Activated T-cell treated with anti-CD3 and anti-CD28 coated beads, Interleukin-2, amount 50 U/mL, for 4 hours (primary cell): Measurements from ENCODE around the gene RXRA. TPM values are rescaled to one million over a fixed set of nuclear protein-coding genes. Genes with fewer than 3 reads are reported as not detected.

Source experiments
- ATAC-seq, 2 donors: fragments of 200-7000 bp; cut with Tn5 transposase; one replicate each; pipeline ENCODE4 v1.10.0; 2021
- DNase-seq: peaks from one replicate; pipeline ENCODE4 v3.0.0-alpha.2; 2020
- H3K27me3 Mint-ChIP-seq: one replicate; pipeline ENCODE4 v1.8.0; 2021; ENCODE audit warnings: low read depth, mixed read lengths
- H3K36me3 Mint-ChIP-seq: one replicate; pipeline ENCODE4 v1.8.0; 2022; ENCODE audit warnings: mixed read lengths; ENCODE audit not compliant: insufficient read depth
- H3K4me1 Mint-ChIP-seq: one replicate; pipeline ENCODE4 v1.8.0; 2021; ENCODE audit warnings: low read depth, mixed read lengths
- H3K4me3 Mint-ChIP-seq: one replicate; pipeline ENCODE4 v1.8.0; 2021; ENCODE audit warnings: mild to moderate bottlenecking, moderate library complexity, mixed read lengths
- H3K9me3 Mint-ChIP-seq: one replicate; pipeline ENCODE4 v1.8.0; 2021; ENCODE audit warnings: mixed read lengths
- total RNA-seq, 3 donors: library from RNA; stranded (reverse); gene quantifications; one replicate each; pipeline ENCODE4 v1.2.1, GENCODE V29; 2021

The RXRA gene
- total RNA-seq, 3 donors from 2014 or later, result 4.7 to 7.6 (median 4.7) TPM

DNA sequence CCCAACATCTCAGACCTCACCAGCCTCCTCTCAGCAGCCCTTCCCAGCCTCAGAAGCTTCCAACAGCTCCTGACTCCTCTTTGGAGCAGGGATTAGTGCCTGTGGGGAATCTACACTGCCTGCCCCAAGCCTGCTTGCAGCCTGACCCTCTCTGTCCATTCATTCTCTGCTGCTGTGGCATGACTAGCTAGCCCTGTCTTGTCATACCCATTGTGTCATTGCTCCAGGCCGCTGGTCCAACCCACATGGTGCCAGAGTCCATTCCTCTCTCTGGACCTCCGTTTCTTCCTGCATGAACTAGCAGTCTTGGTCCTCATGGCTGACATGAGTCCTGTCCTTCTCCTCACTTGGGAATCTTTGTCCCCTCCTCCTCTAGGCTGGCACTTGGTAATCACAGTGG, 12.8 kb upstream of the RXRA start:
- Mint-ChIP-seq H3K4me1 (no peaks in the 10 kb centered on the region), H3K4me3 (no peak overlapping the region), H3K27me3 (peaks cover 3% of the 10 kb centered on the region), H3K36me3 (no peaks in the 10 kb centered on the region), H3K9me3 (peaks cover 5% of the 10 kb centered on the region)
- DNase-seq (no peak), ATAC-seq (no peak)

- Mint-ChIP-seq H3K27me3 (peaks cover 3% of the 10 kb centered on the region), H3K4me1 (no peaks in the 10 kb centered on the region), H3K36me3 (no peaks in the 10 kb centered on the region), H3K9me3 (peaks cover 5% of the 10 kb centered on the region), H3K4me3 (no peak overlapping the region)
- DNase-seq, result no peak
- ATAC-seq, result no peak
These were observed 12.0 kb upstream of the RXRA start for GRCh38 chr9:134314039-134314949.

GRCh38 chr9:134314950-134315715, 11.1 kb upstream of the RXRA start:
- Mint-ChIP-seq H3K4me3 (no peak overlapping the region), H3K36me3 (no peaks in the 10 kb centered on the region), H3K4me1 (no peaks in the 10 kb centered on the region), H3K27me3 (peaks cover 3% of the 10 kb centered on the region), H3K9me3 (peaks cover 5% of the 10 kb centered on the region)
- no peak for DNase-seq
- ATAC-seq, result no peak

DNA sequence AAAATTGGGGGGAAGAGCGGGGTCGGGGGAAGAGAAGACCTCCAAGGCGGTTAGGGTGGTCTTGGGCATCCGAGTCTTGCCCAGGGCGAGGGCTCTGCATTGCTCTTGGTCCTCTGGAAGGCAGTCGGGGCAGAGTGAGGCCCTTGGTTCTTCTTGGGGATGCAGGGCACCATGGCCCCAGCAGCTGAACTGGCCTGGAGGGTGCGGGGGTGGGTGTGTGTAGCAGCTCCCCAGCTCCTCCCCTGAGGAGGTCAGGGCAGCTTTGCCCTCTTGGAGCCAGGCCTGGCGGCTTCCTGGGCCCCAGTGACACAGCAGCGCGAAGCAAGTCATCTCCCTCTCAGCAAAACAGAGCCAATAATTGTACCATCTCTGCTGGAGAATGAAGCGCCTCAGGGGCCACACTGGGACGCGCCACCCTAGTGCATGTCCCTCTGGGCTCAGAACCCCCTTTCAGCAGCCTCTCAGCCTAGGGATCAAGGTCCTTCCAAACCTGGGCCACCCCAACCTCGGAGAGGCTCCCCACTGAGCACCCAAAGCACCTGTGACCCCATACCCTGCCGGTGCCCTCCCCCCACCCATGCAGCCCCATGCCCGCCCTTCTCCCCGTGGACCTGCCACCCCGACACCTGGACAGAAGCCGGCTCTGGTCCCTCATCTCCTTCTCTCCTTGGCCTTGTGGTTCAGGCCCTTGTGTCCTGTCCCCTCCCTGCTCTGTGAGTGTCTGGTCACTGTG, 10.4 kb upstream of the RXRA start:
- H3K4me1 Mint-ChIP-seq, result no peaks in the 10 kb centered on the region
- ATAC-seq (no peak), DNase-seq (no peak)
- peaks cover 3% of the 10 kb centered on the region for H3K27me3 Mint-ChIP-seq
- peaks cover 5% of the 10 kb centered on the region for H3K9me3 Mint-ChIP-seq
- no peaks in the 10 kb centered on the region for H3K36me3 Mint-ChIP-seq
- H3K4me3 Mint-ChIP-seq, result no peak overlapping the region

DNA sequence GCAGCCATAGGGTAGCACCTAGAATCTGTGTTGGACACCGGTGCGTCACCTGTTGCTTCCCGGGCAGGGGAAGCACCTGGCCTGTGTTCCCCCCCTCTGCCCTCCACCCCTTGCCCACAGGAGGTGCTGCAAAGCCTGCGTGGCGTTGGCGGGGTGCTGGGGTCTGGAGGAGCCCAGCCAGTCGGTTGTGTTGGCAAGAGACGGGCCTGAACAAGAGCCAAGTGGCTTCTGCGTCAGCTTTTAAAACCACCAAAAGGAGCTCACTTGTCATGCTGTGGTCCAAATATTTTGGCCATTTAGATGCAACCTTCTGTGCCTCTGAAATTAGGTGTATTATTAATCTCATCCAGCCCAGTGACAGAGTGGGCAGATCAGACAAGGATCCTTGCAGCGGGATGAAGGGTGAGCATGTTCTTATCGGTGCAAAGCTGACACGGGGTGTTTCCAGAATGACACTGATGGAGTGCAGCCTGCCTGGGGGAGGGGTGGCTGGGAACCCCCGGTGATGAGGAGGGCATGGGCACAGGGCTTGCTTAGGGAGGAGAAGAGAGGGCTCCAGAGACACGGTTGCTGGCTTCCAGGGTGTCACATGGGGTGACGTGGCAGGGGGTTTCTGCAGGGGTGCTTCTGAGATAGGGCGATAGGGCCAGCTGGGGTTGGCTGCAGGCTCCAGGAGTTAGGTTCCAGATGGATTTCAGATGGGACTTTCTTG, 9.7 kb upstream of the RXRA start:
- H3K4me1 Mint-ChIP-seq, result no peaks in the 10 kb centered on the region
- H3K4me3 Mint-ChIP-seq, result no peak overlapping the region
- H3K9me3 Mint-ChIP-seq, result peaks cover 5% of the 10 kb centered on the region
- peaks cover 3% of the 10 kb centered on the region for H3K27me3 Mint-ChIP-seq
- H3K36me3 Mint-ChIP-seq, result no peaks in the 10 kb centered on the region
- ATAC-seq (peak in 1 of 2 donors; percentile 5), DNase-seq (no peak)

GRCh38 chr9:134317400-134317789, 8.9 kb upstream of the RXRA start:
- Mint-ChIP-seq H3K27me3 (peaks cover 3% of the 10 kb centered on the region), H3K9me3 (peaks cover 5% of the 10 kb centered on the region), H3K4me3 (no peak overlapping the region), H3K4me1 (no peaks in the 10 kb centered on the region), H3K36me3 (no peaks in the 10 kb centered on the region)
- ATAC-seq (no peak), DNase-seq (no peak)

GRCh38 chr9:134317790-134318414, 8.4 kb upstream of the RXRA start:
- Mint-ChIP-seq H3K4me1 (no peaks in the 10 kb centered on the region), H3K27me3 (peaks cover 3% of the 10 kb centered on the region), H3K9me3 (peaks cover 5% of the 10 kb centered on the region), H3K36me3 (no peaks in the 10 kb centered on the region), H3K4me3 (no peak overlapping the region)
- ATAC-seq, result no peak
- no peak for DNase-seq

- H3K27me3 Mint-ChIP-seq, result peaks cover 3% of the 10 kb centered on the region
- DNase-seq, result no peak
- H3K4me3 Mint-ChIP-seq, result no peak overlapping the region
- no peaks in the 10 kb centered on the region for H3K4me1 Mint-ChIP-seq
- H3K36me3 Mint-ChIP-seq, result no peaks in the 10 kb centered on the region
- peaks cover 3% of the 10 kb centered on the region for H3K9me3 Mint-ChIP-seq
- ATAC-seq, result no peak
These were observed 7.8 kb upstream of the RXRA start for GRCh38 chr9:134318481-134318891.

DNA sequence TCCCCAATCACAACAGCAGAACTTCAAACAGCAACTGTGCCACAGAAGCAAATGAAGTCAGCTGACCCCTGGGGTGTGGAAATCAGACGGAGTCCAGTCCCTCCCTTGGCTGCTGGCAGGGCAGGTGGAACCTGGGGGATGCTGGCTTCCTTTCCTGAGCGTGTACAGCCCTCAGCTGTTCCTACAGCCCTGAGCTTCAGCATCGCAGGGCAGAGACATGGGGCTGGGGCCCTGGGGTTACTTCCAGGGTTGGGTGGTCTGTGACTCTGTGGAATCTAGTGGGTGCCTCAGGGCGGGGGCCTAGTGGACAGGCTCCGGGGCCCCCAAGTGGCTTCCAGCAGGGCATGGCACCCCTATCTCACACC, 7.3 kb upstream of the RXRA start:
- H3K4me1 Mint-ChIP-seq, result no peaks in the 10 kb centered on the region

DNA sequence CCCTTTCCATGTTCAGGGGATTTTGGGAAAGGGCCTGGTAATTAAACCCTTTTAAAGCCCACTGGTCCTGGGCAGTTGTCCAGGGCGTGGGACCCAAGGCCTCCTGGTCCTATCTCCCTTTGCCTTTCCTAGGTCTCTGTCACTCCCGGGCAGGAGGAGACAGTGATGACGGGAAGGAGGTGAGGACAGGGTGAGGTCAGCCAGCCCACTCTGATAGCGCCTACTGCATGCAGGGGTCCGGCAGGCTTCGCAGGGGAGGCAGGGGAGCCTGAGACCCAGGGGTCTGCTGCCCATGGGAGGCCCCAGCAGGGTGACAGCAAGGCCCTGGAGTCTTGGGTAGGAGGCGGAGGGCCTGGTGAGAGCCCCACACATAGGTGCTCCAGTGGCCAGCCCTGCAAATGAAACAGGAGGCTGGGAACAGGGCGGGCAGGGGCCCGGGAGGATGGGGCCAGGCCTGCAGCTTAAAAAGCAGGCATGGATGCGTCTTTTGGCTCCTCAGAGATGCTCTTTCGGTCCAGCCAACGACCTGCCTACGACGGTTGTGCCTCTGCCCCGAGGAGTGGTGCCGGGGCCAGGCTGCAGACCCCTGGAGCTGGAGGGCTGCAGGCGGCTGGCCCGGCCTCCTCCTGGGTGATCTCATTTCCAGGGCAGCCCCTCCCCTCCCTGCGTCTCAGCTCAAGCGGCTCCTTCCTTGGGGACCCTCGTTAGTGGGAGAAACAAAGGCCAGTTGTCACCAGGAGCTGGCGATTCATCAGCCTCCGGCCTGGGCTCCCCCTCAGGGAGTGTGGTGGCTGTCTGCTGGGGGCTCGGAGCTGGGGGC, 6.7 kb upstream of the RXRA start:
- H3K4me1 Mint-ChIP-seq, result peaks cover 6% of the 10 kb centered on the region
- H3K36me3 Mint-ChIP-seq, result no peaks in the 10 kb centered on the region
- DNase-seq, result no peak
- ATAC-seq, result no peak
- H3K4me3 Mint-ChIP-seq, result no peak overlapping the region
- H3K9me3 Mint-ChIP-seq, result no peaks in the 10 kb centered on the region
- H3K27me3 Mint-ChIP-seq, result peaks cover 3% of the 10 kb centered on the region

More for the DNA sequence above, 7.3 kb upstream of the RXRA start:
- no peaks in the 10 kb centered on the region for H3K36me3 Mint-ChIP-seq
- ATAC-seq (no peak), DNase-seq (no peak)
- peaks cover 3% of the 10 kb centered on the region for H3K27me3 Mint-ChIP-seq
- no peak overlapping the region for H3K4me3 Mint-ChIP-seq
- no peaks in the 10 kb centered on the region for H3K9me3 Mint-ChIP-seq

DNA sequence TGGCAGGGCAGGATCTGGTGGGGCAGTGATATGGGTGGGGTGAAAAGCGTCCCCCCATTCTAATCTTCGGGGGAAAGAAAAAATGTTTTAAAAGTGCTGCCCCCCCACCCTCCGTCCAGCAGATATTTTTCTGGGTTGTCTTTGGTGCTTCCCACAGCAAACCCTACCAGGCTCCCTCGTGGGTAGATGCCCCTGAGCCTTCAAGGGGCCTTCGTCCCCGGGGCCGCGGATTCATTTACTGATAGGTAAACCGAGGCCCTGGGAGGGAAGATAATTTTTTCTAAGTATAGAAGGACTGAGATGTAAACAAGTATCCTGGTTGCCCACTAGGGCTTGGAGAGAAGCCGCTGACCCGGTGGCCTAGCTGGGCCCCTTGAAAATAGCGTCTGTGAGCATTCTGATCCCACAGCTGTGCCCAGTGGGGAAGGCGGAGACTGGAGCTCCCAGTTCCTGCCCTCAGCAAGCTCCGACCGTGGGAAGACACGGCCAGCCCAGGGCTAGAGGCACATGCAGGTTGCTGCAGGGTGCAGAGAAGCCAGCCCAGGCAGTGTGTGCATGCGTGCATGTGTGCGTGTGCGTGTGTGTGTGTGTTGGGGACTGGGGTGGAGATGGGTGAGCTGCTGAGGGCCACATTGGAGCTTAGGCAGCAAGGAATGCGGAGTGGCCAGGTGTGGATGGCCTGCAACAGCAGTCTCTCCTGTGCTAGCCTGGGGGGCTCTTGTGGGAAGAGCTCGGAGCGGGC, 6.0 kb upstream of the RXRA start:
- H3K9me3 Mint-ChIP-seq, result no peaks in the 10 kb centered on the region
- DNase-seq (no peak), ATAC-seq (no peak)
- H3K4me3 Mint-ChIP-seq, result no peak overlapping the region
- H3K36me3 Mint-ChIP-seq, result no peaks in the 10 kb centered on the region
- peaks cover 10% of the 10 kb centered on the region for H3K4me1 Mint-ChIP-seq
- peaks cover 3% of the 10 kb centered on the region for H3K27me3 Mint-ChIP-seq

GRCh38 chr9:134320868-134321471, 5.3 kb upstream of the RXRA start:
- H3K9me3 Mint-ChIP-seq, result no peaks in the 10 kb centered on the region
- H3K36me3 Mint-ChIP-seq, result no peaks in the 10 kb centered on the region

More at GRCh38 chr9:134320868-134321471, 5.3 kb upstream of the RXRA start:
- DNase-seq (no peak), ATAC-seq (no peak)
- Mint-ChIP-seq H3K4me3 (no peak overlapping the region), H3K4me1 (peaks cover 10% of the 10 kb centered on the region), H3K27me3 (peaks cover 3% of the 10 kb centered on the region)
